ENCODE measurements around the gene SLC39A9.
"Not testable (repeated sequence)": the region's sequence is repeated elsewhere in the genome, so short reads cannot be mapped to it uniquely, and the experiment has no call there.

SLC39A9 gene

GRCh38 chr14:69497866-69498265, 99.4 kb downstream of the SLC39A9 start:
- in situ Hi-C loops (cut with HindIII; ENCODE audit: low sequenced_read_pairs): not testable (repeated sequence)

GRCh38 chr14:69498286-69498685, 99.8 kb downstream of the SLC39A9 start:
- in situ Hi-C loops (cut with HindIII; ENCODE audit: low sequenced_read_pairs): not testable (repeated sequence)

GRCh38 chr14:69499436-69499835, 100.9 kb downstream of the SLC39A9 start:
- in situ Hi-C loops (cut with HindIII; ENCODE audit: low sequenced_read_pairs): no loop called here

- in situ Hi-C loops (cut with HindIII; ENCODE audit: low sequenced_read_pairs): no loop called here
These were observed 101.6 kb downstream of the SLC39A9 start for GRCh38 chr14:69500096-69500495.

GRCh38 chr14:69500736-69501135, 102.2 kb downstream of the SLC39A9 start:
- in situ Hi-C loops (cut with HindIII; ENCODE audit: low sequenced_read_pairs): no loop called here

GRCh38 chr14:69501423-69501838, 102.9 kb downstream of the SLC39A9 start:
- in situ Hi-C loops (cut with HindIII; ENCODE audit: low sequenced_read_pairs): no loop called here

GRCh38 chr14:69504775-69505174, 106.3 kb downstream of the SLC39A9 start:
- in situ Hi-C loops (cut with HindIII; ENCODE audit: low sequenced_read_pairs): no loop called here

- in situ Hi-C loops (cut with HindIII; ENCODE audit: low sequenced_read_pairs): no loop called here
These were observed 107.1 kb downstream of the SLC39A9 start for GRCh38 chr14:69505338-69506240.

GRCh38 chr14:69506241-69506595, 107.7 kb downstream of the SLC39A9 start:
- in situ Hi-C loops (cut with HindIII; ENCODE audit: low sequenced_read_pairs): no loop called here

Data from DLD1 (cell line).